Stimulated activated CD8-positive, alpha-beta memory T cell treated with anti-CD3 and anti-CD28 coated beads, Interleukin-15, amount 100 ng/mL, for 48 hours (primary cell): ENCODE measurements around the gene BTF3L4.
A peak's percentile ranks its signal among the peaks of the same experiment; 100 is the strongest.

Experiments
- DNase-seq, 2 donors: peaks; one replicate each; pipeline ENCODE4 v3.0.0-alpha.2; 2020; ENCODE audit warnings: low read depth in 2 of 2

Gene BTF3L4

DNA sequence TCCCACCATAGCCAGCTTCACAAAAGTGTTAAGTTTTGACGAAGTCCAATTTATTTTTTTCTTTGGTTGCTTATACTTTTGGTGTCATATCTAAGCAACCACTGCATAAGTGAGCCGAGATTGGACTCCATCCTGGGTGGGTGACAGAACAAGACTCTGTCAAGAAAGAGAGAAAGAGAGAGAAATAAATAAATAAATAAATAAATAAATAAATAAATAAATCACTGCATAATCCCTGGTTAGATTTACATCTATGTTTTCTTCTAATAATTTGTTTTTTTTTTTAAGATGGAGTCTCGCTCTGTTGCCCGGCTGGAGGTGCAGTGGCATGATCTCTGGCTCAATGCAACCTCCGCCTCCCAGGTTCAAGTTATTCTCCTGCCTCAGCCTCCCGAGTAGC lies 67.5 kb downstream of the BTF3L4 start:
- DNase-seq = no peak

GRCh38 chr1:52125736-52126359 lies 69.8 kb downstream of the BTF3L4 start:
- DNase-seq = no peak

DNA sequence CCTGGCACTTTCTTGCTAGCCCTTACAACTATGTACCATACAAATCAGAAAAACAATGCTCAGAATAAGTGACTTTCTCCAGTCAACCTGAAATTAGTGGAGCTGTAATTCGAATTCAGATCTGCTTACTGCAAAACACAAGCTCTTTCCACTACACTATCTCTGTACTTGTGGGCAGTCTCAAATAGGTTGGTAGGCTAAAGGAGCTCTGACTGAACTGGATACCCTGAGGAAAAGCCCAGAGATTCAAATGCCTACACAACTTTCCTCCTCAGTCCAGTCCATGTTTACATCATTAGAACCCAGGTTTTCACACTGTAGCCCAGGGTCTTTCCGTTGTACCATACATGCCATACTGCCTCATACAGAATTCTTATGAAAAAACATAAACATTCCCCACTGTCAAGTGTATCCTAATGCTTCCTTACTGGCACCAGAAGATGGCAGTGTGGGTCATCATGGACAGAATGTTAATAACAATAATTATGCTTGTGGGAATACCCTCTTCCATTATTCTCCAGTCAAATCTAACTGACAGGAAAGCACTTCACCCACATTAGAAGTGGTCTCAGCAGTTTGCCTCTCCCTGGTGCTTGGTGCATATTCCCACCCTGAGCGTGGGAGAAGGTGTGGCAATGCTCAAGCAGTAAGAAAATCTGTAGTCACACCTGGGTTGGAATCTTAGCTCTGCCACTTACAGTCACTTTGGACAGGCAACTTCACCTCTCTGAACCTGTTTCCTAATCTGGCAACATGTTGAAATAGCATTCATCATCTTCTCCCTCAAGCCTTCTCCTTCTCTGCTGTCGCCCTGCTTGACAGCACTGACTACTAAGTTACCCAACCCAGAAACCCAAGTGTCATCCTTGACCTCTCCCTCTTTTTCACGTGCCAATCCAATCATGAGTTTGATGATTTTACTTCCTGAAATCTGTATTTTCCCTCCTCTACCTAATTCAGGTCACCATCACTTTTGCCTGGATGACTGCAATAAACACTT lies 71.4 kb downstream of the BTF3L4 start:
- no peak for DNase-seq

DNA sequence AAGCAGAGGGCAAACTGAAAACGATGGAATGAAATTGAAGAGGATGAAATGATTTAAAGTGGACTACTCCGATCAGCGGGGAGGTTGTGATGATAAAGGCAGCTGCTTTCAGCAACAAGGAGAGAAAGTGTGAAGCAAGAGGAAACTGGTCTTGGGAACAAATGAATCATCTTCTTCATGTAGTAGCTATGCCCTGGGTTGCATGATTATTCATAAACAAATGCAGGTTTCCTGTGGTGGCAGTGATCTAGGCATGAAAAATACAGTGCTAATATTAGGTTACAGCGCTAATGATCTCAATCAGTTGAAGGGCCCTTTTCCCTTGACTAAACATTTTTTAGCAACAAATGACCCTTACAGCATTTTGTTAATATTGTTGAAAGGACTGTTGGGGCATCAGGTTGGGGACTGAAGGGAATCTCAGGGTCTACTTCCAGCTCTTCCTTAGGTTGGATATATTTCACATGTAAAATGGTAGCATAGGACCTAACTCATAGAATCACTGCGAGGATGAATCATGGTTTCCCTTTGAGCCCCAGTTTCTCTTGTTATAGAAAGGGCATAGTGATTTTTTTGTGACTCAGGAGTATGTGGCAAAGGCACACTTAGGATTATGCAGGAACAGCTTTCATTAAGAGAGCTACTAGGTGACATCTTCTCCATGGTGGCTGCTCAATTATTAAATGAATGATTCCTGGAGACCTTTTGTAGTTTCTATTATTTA lies 83.9 kb downstream of the BTF3L4 start:
- peak in 1 of 2 donors; percentile 22 for DNase-seq
